Liver (tissue), 9 donors: Measurements from ENCODE around the gene FBXW2. TPM values are rescaled to one million over a fixed set of nuclear protein-coding genes. Genes with fewer than 3 reads are reported as not detected.

Experiments used
- DNase-seq: peaks from one replicate; pipeline ENCODE4 v3.0.0-alpha.2; 2017; ENCODE audit warnings: low spot score
- H3K27ac ChIP-seq, 2 donors: one replicate each; pipeline ENCODE4 v1.7.0; 2013; ENCODE audit warnings: inconsistent platforms in 2 of 2, low read length in 2 of 2, control low read depth in 1 of 2, low read depth in 1 of 2, mild to moderate bottlenecking in 1 of 2
- H3K27me3 ChIP-seq, 4 donors: one replicate each; pipeline versions ENCODE4 v1.6.1 to v1.7.0; 2013; ENCODE audit warnings: low read length in 3 of 4, inconsistent platforms in 1 of 4, mild to moderate bottlenecking in 1 of 4, moderate library complexity in 1 of 4; ENCODE audit not compliant: control insufficient read depth in 4 of 4, insufficient read depth in 4 of 4
- H3K36me3 ChIP-seq, 4 donors: one replicate each; pipeline versions ENCODE4 v1.6.1 to v1.7.0; 2013; ENCODE audit warnings: low read length in 3 of 4, mild to moderate bottlenecking in 3 of 4, low read depth in 1 of 4, moderate library complexity in 1 of 4; ENCODE audit not compliant: control insufficient read depth in 4 of 4, insufficient read depth in 3 of 4
- H3K4me1 ChIP-seq, 4 donors: one replicate each; pipeline versions ENCODE4 v1.6.1 to v1.7.0; 2013; ENCODE audit warnings: low read length in 3 of 4, mild to moderate bottlenecking in 3 of 4, moderate library complexity in 1 of 4; ENCODE audit not compliant: control insufficient read depth in 4 of 4, insufficient read depth in 4 of 4
- H3K4me3 ChIP-seq, 3 donors: one replicate each; pipeline versions ENCODE4 v1.6.1 to v1.7.0; 2013; ENCODE audit warnings: low read length in 3 of 3, control low read depth in 1 of 3, low read depth in 1 of 3, mild to moderate bottlenecking in 1 of 3
- H3K9ac ChIP-seq, 2 donors: one replicate each; pipeline ENCODE4 v1.7.0; 2013; ENCODE audit warnings: low read length in 2 of 2, mild to moderate bottlenecking in 2 of 2, moderate library complexity in 2 of 2, control low read depth in 1 of 2, low read depth in 1 of 2
- H3K9me3 ChIP-seq, 4 donors: one replicate each; pipeline versions ENCODE4 v1.6.1 to v1.7.0; 2013; ENCODE audit warnings: low read length in 3 of 4; ENCODE audit not compliant: control insufficient read depth in 4 of 4
- ATF3 ChIP-seq: IDR thresholded peaks from 2 replicates; pipeline ENCODE4 v1.6.1; 2016; ENCODE audit warnings: antibody characterized with exemption
- CTCF ChIP-seq: fragments of 150-350 bp; IDR thresholded peaks from 2 replicates; pipeline ENCODE4 v1.5.1; 2017; ENCODE audit warnings: improper control_type of control experiment, low read depth, low read length; ENCODE audit not compliant: missing input control
- EGR1 ChIP-seq, 2 donors: IDR thresholded peaks; 2 replicates each; pipeline ENCODE4 v1.6.1; 2016 to 2018; ENCODE audit warnings: antibody characterized with exemption in 2 of 2, low read depth in 2 of 2
- FOXA1 ChIP-seq: IDR thresholded peaks from 2 replicates; pipeline ENCODE4 v1.6.1; 2016; ENCODE audit warnings: antibody characterized with exemption
- FOXA2 ChIP-seq: IDR thresholded peaks from 2 replicates; pipeline ENCODE4 v1.6.1; 2016; ENCODE audit warnings: antibody characterized with exemption
- HNF4A ChIP-seq, 2 donors: conservative IDR thresholded peaks; 2 replicates each; pipeline ENCODE4 v1.6.1; 2016; ENCODE audit warnings: antibody characterized with exemption in 2 of 2, mild to moderate bottlenecking in 2 of 2
- HNF4G ChIP-seq: IDR thresholded peaks from 2 replicates; pipeline ENCODE4 v1.6.1; 2016; ENCODE audit warnings: antibody characterized with exemption
- JUND ChIP-seq, 2 donors: IDR thresholded peaks; 2 replicates each; pipeline ENCODE4 v1.6.1; 2016; ENCODE audit warnings: antibody characterized with exemption in 2 of 2
- MAX ChIP-seq: IDR thresholded peaks from 2 replicates; pipeline ENCODE4 v1.6.1; 2016; ENCODE audit warnings: antibody characterized with exemption
- NR2F2 ChIP-seq: IDR thresholded peaks from 2 replicates; pipeline ENCODE4 v1.6.1; 2016; ENCODE audit warnings: antibody characterized with exemption
- RAD21 ChIP-seq, 2 donors: IDR thresholded peaks; 2 replicates each; pipeline ENCODE4 v1.6.1; 2016; ENCODE audit warnings: antibody characterized with exemption in 2 of 2, mild to moderate bottlenecking in 2 of 2
- REST ChIP-seq: IDR thresholded peaks from 2 replicates; pipeline ENCODE4 v1.6.1; 2016; ENCODE audit warnings: antibody characterized with exemption, mild to moderate bottlenecking
- RXRA ChIP-seq, 2 donors: IDR thresholded peaks; 2 replicates each; pipeline ENCODE4 v1.6.1; 2017 to 2018; ENCODE audit warnings: antibody characterized with exemption in 2 of 2, mild to moderate bottlenecking in 1 of 2
- SP1 ChIP-seq: IDR thresholded peaks from 2 replicates; pipeline ENCODE4 v1.6.1; 2018; ENCODE audit warnings: antibody characterized with exemption, mild to moderate bottlenecking
- TAF1 ChIP-seq: conservative IDR thresholded peaks from 2 replicates; pipeline ENCODE4 v1.6.1; 2016; ENCODE audit warnings: antibody characterized with exemption, mild to moderate bottlenecking
- YY1 ChIP-seq: IDR thresholded peaks from 2 replicates; pipeline ENCODE4 v1.6.1; 2016; ENCODE audit warnings: antibody characterized with exemption, mild to moderate bottlenecking
- WGBS: extraction: QIAGEN DNeasy Blood & Tissue Kit; methylation state at CpG from one replicate; pipeline ENCODE4 v1.1.7; 2013; 5-methylcytosine and 5-hydroxymethylcytosine counted together
- polyA plus RNA-seq, 2 donors: library from polyadenylated mRNA; stranded (reverse) in 1 of 2; unstranded in 1 of 2; fragments of 200-250 nt in 1 of 2; fragments of >200 nt in 1 of 2; fragmentation: Nextera tagmentation in 1 of 2; extraction: Ambion mirVana in 1 of 2; gene quantifications; one replicate each; pipeline versions ENCODE4 v1.2.1 to v1.2.3, GENCODE V29; 2013 to 2015
- total RNA-seq, 2 donors: library from RNA; depleted of rRNA; stranded (reverse); fragments of >200 nt; gene quantifications; one replicate each; pipeline ENCODE4 v1.2.3, GENCODE V29; 2014
- TF ChIP-seq, protein P1 (sequence below): IDR thresholded peaks from 2 replicates; pipeline ENCODE4 v1.6.1; 2016; ENCODE audit warnings: antibody characterized with exemption
- donor health status: healthy.
- donor health status: healthy.
- donor health status: healthy.
- donor health status: healthy.
- donor health status: healthy.

FBXW2 gene
- total and polyA plus RNA-seq, 4 donors, result 7.0 to 40.9 (median 22.5) TPM

GRCh38 chr9:120832807-120833206 lies 39.6 kb upstream of the FBXW2 start:
- peaks cover 2 to 53% (median 36%) of the 10 kb centered on the region in 4 donors for H3K36me3 ChIP-seq
- H3K27me3 ChIP-seq, result no peaks in the 10 kb centered on the region
- TF ChIP-seq YY1, result no peak
- no peak for TF ChIP-seq ATF3
- no peak for TF ChIP-seq REST
- no peak for TF ChIP-seq CTCF
- TF ChIP-seq FOXA2, result no peak
- no peak for TF ChIP-seq RAD21 (IDR thresholded peaks at IDR 0.05)
- no peak for TF ChIP-seq TAF1
- TF ChIP-seq SP1, result no peak
- no peak for TF ChIP-seq MAX
- TF ChIP-seq HNF4A (conservative IDR thresholded peaks at IDR 0.05), result no peak
- TF ChIP-seq RXRA (IDR thresholded peaks at IDR 0.05), result no peak
- no peak for TF ChIP-seq NR2F2
- TF ChIP-seq, protein P1, sequence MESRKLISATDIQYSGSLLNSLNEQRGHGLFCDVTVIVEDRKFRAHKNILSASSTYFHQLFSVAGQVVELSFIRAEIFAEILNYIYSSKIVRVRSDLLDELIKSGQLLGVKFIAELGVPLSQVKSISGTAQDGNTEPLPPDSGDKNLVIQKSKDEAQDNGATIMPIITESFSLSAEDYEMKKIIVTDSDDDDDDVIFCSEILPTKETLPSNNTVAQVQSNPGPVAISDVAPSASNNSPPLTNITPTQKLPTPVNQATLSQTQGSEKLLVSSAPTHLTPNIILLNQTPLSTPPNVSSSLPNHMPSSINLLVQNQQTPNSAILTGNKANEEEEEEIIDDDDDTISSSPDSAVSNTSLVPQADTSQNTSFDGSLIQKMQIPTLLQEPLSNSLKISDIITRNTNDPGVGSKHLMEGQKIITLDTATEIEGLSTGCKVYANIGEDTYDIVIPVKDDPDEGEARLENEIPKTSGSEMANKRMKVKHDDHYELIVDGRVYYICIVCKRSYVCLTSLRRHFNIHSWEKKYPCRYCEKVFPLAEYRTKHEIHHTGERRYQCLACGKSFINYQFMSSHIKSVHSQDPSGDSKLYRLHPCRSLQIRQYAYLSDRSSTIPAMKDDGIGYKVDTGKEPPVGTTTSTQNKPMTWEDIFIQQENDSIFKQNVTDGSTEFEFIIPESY, result no peak
- no peak for TF ChIP-seq EGR1 (IDR thresholded peaks at IDR 0.05; ENCODE audit: low read depth in 2 of 2)
- TF ChIP-seq FOXA1, result no peak
- no peak for TF ChIP-seq JUND (IDR thresholded peaks at IDR 0.05)
- TF ChIP-seq HNF4G, result no peak
- no peak overlapping the region for H3K27ac ChIP-seq
- no peak for DNase-seq
- H3K9me3 ChIP-seq, result no peaks in the 10 kb centered on the region
- no peak overlapping the region for H3K4me3 ChIP-seq
- no peaks in the 10 kb centered on the region for H3K4me1 ChIP-seq
- no peak overlapping the region for H3K9ac ChIP-seq

GRCh38 chr9:120830865-120831264 lies 37.6 kb upstream of the FBXW2 start:
- H3K27ac ChIP-seq, result no peak overlapping the region
- H3K36me3 ChIP-seq, result peaks cover 6 to 62% (median 43%) of the 10 kb centered on the region in 4 donors
- no peaks in the 10 kb centered on the region for H3K27me3 ChIP-seq
- no peaks in the 10 kb centered on the region for H3K4me1 ChIP-seq
- TF ChIP-seq YY1, result no peak
- H3K4me3 ChIP-seq, result no peak overlapping the region
- H3K9ac ChIP-seq, result no peak overlapping the region
- no peaks in the 10 kb centered on the region for H3K9me3 ChIP-seq
- DNase-seq, result no peak
- WGBS, result 97% methylated on average over 3 of the region's 3 CpGs
